HepG2 (cell line): ENCODE measurements around the gene PSMB9. TPM values are rescaled to one million over a fixed set of nuclear protein-coding genes. Genes with fewer than 3 reads are reported as not detected.

Source experiments
- ATAC-seq: fragments of 200-7000 bp; cut with Tn5 transposase; 3 replicates; pipeline ENCODE4 v1.9.1; 2020; ENCODE audit warnings: mild to moderate bottlenecking, moderate library complexity
- BruUV-seq: library from RNA; stranded (reverse); fragments of 400-500 nt; replicated peaks from 2 replicates; lab custom pipeline; 2021; lab: Mats Ljungman, UMichigan
- CTCF ChIA-PET: fragments of 300-600 bp; formaldehyde crosslinking; extraction: SDS; loops from one replicate; lab custom pipeline; 2021; ENCODE audit warnings: low total read pairs, inconsistent platforms, low intra/inter-chr PET ratio; lab: Yijun Ruan, JAX
- POLR2A ChIA-PET: fragments of 350-600 bp; sonication (Branson Sonifier 250); formaldehyde crosslinking; loops from one replicate; lab custom pipeline; 2020; ENCODE audit warnings: antibody characterized with exemption, inconsistent platforms; lab: Yijun Ruan, JAX
- DNase-seq: peaks from one replicate; pipeline ENCODE4 v3.0.0-alpha.2; 2015; ENCODE audit warnings: low spot score
- FAIRE-seq: peaks from 3 replicates; lab custom pipeline; 2011; peaks lifted over from hg19 to GRCh38; lab: Jason Lieb, UNC
- H2AFZ ChIP-seq: one replicate; pipeline ENCODE4 v1.6.1; 2011; ENCODE audit warnings: low read length, inconsistent platforms
- H3K27ac ChIP-seq: fragments of 300-600 bp; 3 replicates; pipeline ENCODE4 v1.8.0; 2011; ENCODE audit warnings: mixed run types, mild to moderate bottlenecking, mixed read lengths, low read length, inconsistent platforms; ENCODE audit not compliant: insufficient read depth; ENCODE audit errors: extremely low read length
- H3K27me3 ChIP-seq, 2 experiments: fragments of 200-600 bp in 1 of 2; 2 replicates in 1 of 2; 3 replicates in 1 of 2; pipeline versions ENCODE4 v1.6.0 to v1.8.0; 2011; ENCODE audit warnings: low read length in 2 of 2, mild to moderate bottlenecking in 2 of 2, moderate library complexity in 2 of 2, inconsistent platforms in 1 of 2; ENCODE audit not compliant: insufficient read depth in 2 of 2, control insufficient read depth in 1 of 2
- H3K36me3 ChIP-seq, 2 experiments: fragments of 200-600 bp in 1 of 2; replicated peaks in 1 of 2; 2 replicates in 1 of 2; 3 replicates in 1 of 2; pipeline versions ENCODE4 v1.5.1 to v1.8.0; 2011; ENCODE audit warnings: low read length in 2 of 2, inconsistent platforms in 1 of 2; ENCODE audit not compliant: insufficient read depth in 2 of 2, control insufficient read depth in 1 of 2
- H3K4me1 ChIP-seq: 2 replicates; pipeline ENCODE4 v1.5.1; 2012; ENCODE audit warnings: low read length, inconsistent platforms; ENCODE audit not compliant: insufficient read depth
- H3K4me2 ChIP-seq: 2 replicates; pipeline ENCODE4 v1.6.0; 2011; ENCODE audit warnings: low read depth, low read length, inconsistent platforms
- H3K4me3 ChIP-seq, 3 experiments: fragments of 200-600 bp in 1 of 3; sonication (generic), shearing (Covaris generic) in 1 of 3; replicated peaks in 1 of 3; 2 replicates each; pipeline ENCODE4 v1.5.1; 2011 to 2016; ENCODE audit warnings: low read length in 3 of 3, inconsistent platforms in 2 of 3, low read depth in 2 of 3, mild to moderate bottlenecking in 2 of 3, control low read depth in 1 of 3, mixed read lengths in 1 of 3; ENCODE audit not compliant: insufficient read depth in 1 of 3
- H3K79me2 ChIP-seq: one replicate; pipeline ENCODE4 v1.6.1; 2011; ENCODE audit warnings: low read length, inconsistent platforms; ENCODE audit not compliant: insufficient read depth
- H3K9ac ChIP-seq: 2 replicates; pipeline ENCODE4 v1.6.0; 2011; ENCODE audit warnings: mild to moderate bottlenecking, low read depth, low read length, inconsistent platforms; ENCODE audit not compliant: insufficient read depth
- H3K9me3 ChIP-seq: 2 replicates; pipeline ENCODE4 v1.5.1; 2012; ENCODE audit warnings: mild to moderate bottlenecking, low read length
- H4K20me1 ChIP-seq: 2 replicates; pipeline ENCODE4 v1.6.0; 2011; ENCODE audit warnings: inconsistent platforms, mild to moderate bottlenecking, low read length, moderate library complexity; ENCODE audit not compliant: insufficient read depth
- CREB1 ChIP-seq, 2 experiments: fragments of 450-650 bp in 1 of 2; IDR thresholded peaks; 2 replicates each; pipeline ENCODE4 v1.6.1; 2016 to 2017; ENCODE audit warnings: control low read depth in 1 of 2, mild to moderate bottlenecking in 1 of 2, missing compliant biosample characterization in 1 of 2, missing genetic modification characterization in 1 of 2
- CREBL2 ChIP-seq: sonication (generic); formaldehyde crosslinking; IDR thresholded peaks from 2 replicates; pipeline ENCODE4 v1.8.1; 2023; ENCODE audit warnings: missing genetic modification reagents, mild to moderate bottlenecking, borderline replicate concordance
- DNMT3B ChIP-seq: conservative IDR thresholded peaks from 2 replicates; pipeline ENCODE4 v1.6.1; 2016; ENCODE audit warnings: missing biosample characterization, control low read depth
- HNRNPL ChIP-seq: fragments of 200-400 bp; formaldehyde crosslinking; IDR thresholded peaks from 2 replicates; pipeline ENCODE4 v1.6.1; 2017; ENCODE audit warnings: mild to moderate bottlenecking, low read depth, low read length
- IRX3 ChIP-seq: sonication (generic); formaldehyde crosslinking; IDR thresholded peaks from 2 replicates; pipeline ENCODE4 v1.8.1; 2023; ENCODE audit warnings: mild to moderate bottlenecking, low read depth, missing genetic modification reagents, borderline replicate concordance
- MATR3 ChIP-seq: sonication (generic); formaldehyde crosslinking; IDR thresholded peaks from 2 replicates; pipeline ENCODE4 v1.4.0; 2020; ENCODE audit warnings: missing genetic modification reagents
- MTF1 ChIP-seq: sonication (generic); formaldehyde crosslinking; IDR thresholded peaks from 2 replicates; pipeline ENCODE4 v1.5.0; 2020; ENCODE audit warnings: missing genetic modification reagents
- MXD4 ChIP-seq: IDR thresholded peaks from 2 replicates; pipeline ENCODE4 v1.6.1; 2016; ENCODE audit warnings: mild to moderate bottlenecking, missing biosample characterization, missing genetic modification reagents
- NR2F2 ChIP-seq: IDR thresholded peaks from 2 replicates; pipeline ENCODE4 v1.6.1; 2012; ENCODE audit warnings: low read depth, inconsistent platforms, borderline replicate concordance
- ZNF17 ChIP-seq: sonication (generic); formaldehyde crosslinking; IDR thresholded peaks from 2 replicates; pipeline ENCODE4 v1.5.0; 2020; ENCODE audit warnings: mild to moderate bottlenecking, missing genetic modification reagents
- ZNF24 ChIP-seq: fragments of 450-650 bp; IDR thresholded peaks from 2 replicates; pipeline ENCODE4 v1.6.1; 2017; ENCODE audit warnings: antibody characterized with exemption, mild to moderate bottlenecking
- ZNF83 ChIP-seq: sonication (generic); formaldehyde crosslinking; IDR thresholded peaks from 2 replicates; pipeline ENCODE4 v1.4.0; 2020; ENCODE audit warnings: missing genetic modification reagents, mild to moderate bottlenecking, borderline replicate concordance
- WGBS: methylation state at CpG from one replicate; pipeline ENCODE4 v1.1.6; 2017; ENCODE audit warnings: low lambda C conversion rate; 5-methylcytosine and 5-hydroxymethylcytosine counted together
- in situ Hi-C: cut with HindIII; loops from 2 replicates; pipeline ENCODE4 v1.10.0; 2017; ENCODE audit warnings: low pct_unique_long_range_greater_than_20kb; ENCODE audit not compliant: extremely low pct_ligation_motif_present
- intact Hi-C: fragments of 100-400 bp; cut with micrococcal nuclease; formaldehyde crosslinking; loops from one replicate; pipeline ENCODE4 v1.10.0; 2022; ENCODE audit not compliant: unreplicated experiment
- polyA plus RNA-seq, 8 experiments: library from polyadenylated mRNA; depleted of rRNA in 3 of 8; stranded (reverse) in 7 of 8; unstranded in 1 of 8; fragments of >200 nt; fragmentation: Illumina TruSeq in 4 of 8; extraction: Trizol in 4 of 8; gene quantifications; 2 replicates each; pipeline versions ENCODE4 v1.2.1 to v1.2.3, GENCODE V29; 2011 to 2016; ENCODE audit warnings: low read depth in 4 of 8, missing spikeins in 1 of 8, mixed read lengths in 1 of 8; ENCODE audit not compliant: insufficient read depth in 1 of 8
- total RNA-seq, 5 experiments: library from RNA; depleted of rRNA; stranded (reverse); fragments of >200 nt; fragmentation: Illumina TruSeq; extraction: Trizol; gene quantifications; 2 replicates each; pipeline ENCODE4 v1.2.3, GENCODE V29; 2016; ENCODE audit warnings: low read depth in 1 of 5

Gene PSMB9
- total and polyA plus RNA-seq, 2 of the 13 experiments (the other 11 are each of a cell fraction or from before 2014, with no cell fraction given) = 15.6 to 16.0 TPM

DNA sequence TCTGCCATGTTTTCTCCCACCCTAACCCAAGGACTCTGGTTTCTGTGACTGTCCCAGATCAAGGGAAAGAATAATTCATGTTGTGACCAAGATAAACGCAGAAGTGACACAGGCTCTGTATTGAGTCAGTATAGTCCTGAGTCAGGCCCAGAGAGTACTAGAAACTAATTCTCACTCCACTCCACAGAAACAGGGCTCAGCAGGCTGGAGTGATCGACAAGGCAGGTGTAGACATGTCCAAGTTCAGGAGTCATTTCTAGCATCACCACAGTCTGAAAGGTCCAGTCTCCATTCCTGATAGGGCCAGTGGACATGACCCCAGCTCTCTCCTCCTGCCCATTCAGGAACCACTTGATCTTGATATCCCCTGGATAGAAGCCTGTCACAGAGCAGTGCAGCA lies 39.8 kb upstream of the PSMB9 start:
- TF ChIP-seq CREBL2 (CRISPR knock-in tag) = no peak
- no peak for TF ChIP-seq NR2F2
- no peak for TF ChIP-seq ZNF24
- TF ChIP-seq IRX3 = no peak
- TF ChIP-seq MATR3 = no peak
- no peak for TF ChIP-seq DNMT3B (CRISPR knock-in tag)
- TF ChIP-seq MXD4 (CRISPR knock-in tag) = no peak
- TF ChIP-seq MTF1 = no peak
- no peak for TF ChIP-seq ZNF83 (CRISPR knock-in tag)
- TF ChIP-seq ZNF17 (CRISPR knock-in tag) = no peak
- Histone ChIP-seq H3K27ac (no peak overlapping the region), H2AFZ (no peak overlapping the region), H3K9me3 (no peaks in the 10 kb centered on the region), H3K9ac (no peak overlapping the region), H3K4me1 (no peaks in the 10 kb centered on the region), H3K4me3 (no peak overlapping the region), H3K27me3 (peaks cover 0 to 24% of the 10 kb centered on the region in 2 experiments; a peak in 2 of 5 replicates), H3K79me2 (no peaks in the 10 kb centered on the region), H3K4me2 (no peak overlapping the region), H4K20me1 (no peaks in the 10 kb centered on the region), H3K36me3 (no peaks in the 10 kb centered on the region)
- in situ Hi-C loops (no loop called here), intact Hi-C loops (no loop called here)
- BruUV-seq = no TSS peak
- ChIA-PET CTCF (no interaction called here), POLR2A (no interaction called here)
- 30% methylated on average over 2 of the region's 2 CpGs for WGBS
- FAIRE-seq = no peak
- no peak for ATAC-seq
- no peak for DNase-seq

DNA sequence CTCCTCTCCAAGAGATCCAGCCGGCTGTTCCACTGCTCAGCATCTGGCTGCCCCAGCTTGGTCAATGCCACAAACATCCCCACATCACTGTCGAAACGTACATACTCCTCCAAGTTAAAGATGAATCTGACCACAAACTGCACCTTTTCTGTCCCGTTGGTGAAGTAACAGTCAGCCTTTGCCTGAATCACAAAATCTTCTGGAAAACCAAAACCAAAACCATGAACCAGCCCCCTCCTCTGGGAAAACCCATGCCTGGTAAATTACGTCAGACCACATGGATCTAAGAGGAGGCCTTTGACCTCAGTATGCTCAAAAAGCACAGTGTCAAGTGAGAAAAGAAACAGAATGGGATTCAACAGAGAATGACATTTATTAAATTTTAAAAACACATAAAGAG lies 38.9 kb upstream of the PSMB9 start:
- no TSS peak for BruUV-seq
- no peak for DNase-seq
- in situ Hi-C loops (no loop called here), intact Hi-C loops (no loop called here)
- no peaks in the 10 kb centered on the region for H4K20me1 ChIP-seq
- no peak overlapping the region for H3K4me2 ChIP-seq
- no peak overlapping the region for H2AFZ ChIP-seq
- no peaks in the 10 kb centered on the region for H3K36me3 ChIP-seq
- no peaks in the 10 kb centered on the region for H3K79me2 ChIP-seq
- no peak overlapping the region for H3K4me3 ChIP-seq
- H3K4me1 ChIP-seq = no peaks in the 10 kb centered on the region
- ATAC-seq = no peak
- 18% methylated on average over 5 of the region's 5 CpGs for WGBS
- H3K27ac ChIP-seq = no peak overlapping the region
- ChIA-PET CTCF (no interaction called here), POLR2A (no interaction called here)
- FAIRE-seq = no peak
- no peak overlapping the region for H3K9ac ChIP-seq
- peaks cover 0 to 24% of the 10 kb centered on the region in 2 experiments; a peak in 2 of 5 replicates for H3K27me3 ChIP-seq
- TF ChIP-seq CREB1 (IDR thresholded peaks at IDR 0.05) = peak; percentile 21; the same call in 1 of the 2 replicates
- no peak for TF ChIP-seq CREB1 (CRISPR knock-in tag; IDR thresholded peaks at IDR 0.05)
- TF ChIP-seq HNRNPL = no peak
- H3K9me3 ChIP-seq = no peaks in the 10 kb centered on the region
